Stomach (tissue), 4 donors: ENCODE results near the gene FANCC.

Experiments
- POLR2A ChIP-seq, 4 donors: fragments of 450-650 bp; IDR thresholded peaks; one replicate each; pipeline ENCODE4 v1.6.1; 2016; ENCODE audit warnings: antibody characterized with exemption in 4 of 4, control low read depth in 2 of 4, mild to moderate bottlenecking in 1 of 4, moderate library complexity in 1 of 4
- TF ChIP-seq, protein P1 (sequence below), 7 experiments: fragments of 450-650 bp in 4 of 7; fragments of 200-600 bp in 3 of 7; sonication (generic) in 3 of 7; IDR thresholded peaks; one replicate each; pipeline ENCODE4 v1.5.1; 2016 to 2019; ENCODE audit warnings: antibody characterized with exemption in 7 of 7, control low read depth in 2 of 7, mild to moderate bottlenecking in 1 of 7

DNA sequence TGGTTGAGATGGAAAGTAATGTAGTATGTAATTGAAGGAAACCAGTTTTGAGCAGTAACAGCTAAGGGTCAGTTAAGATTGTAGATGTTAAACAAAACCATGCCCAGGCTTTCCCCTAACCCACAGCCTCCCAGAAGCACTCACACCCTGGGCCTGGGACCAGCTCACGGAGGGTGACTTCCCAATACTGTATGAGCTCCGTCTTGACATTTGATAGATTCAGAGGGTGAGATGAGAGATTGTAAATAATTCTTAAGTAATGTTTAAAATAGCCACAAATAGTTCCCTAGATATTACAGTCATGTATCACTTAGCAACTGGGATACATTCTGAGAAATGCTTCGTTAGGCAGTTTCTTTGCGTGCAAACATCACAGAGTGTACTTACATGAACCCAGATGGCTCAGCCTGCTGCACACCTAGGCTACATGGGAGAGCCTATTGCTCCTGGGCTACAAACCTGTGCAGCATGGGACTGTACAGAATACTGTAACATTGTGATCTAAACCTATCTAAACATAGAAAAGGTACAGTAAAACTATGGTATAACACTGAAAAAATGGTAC, 140.7 kb downstream of the FANCC start:
- TF ChIP-seq, protein P1, sequence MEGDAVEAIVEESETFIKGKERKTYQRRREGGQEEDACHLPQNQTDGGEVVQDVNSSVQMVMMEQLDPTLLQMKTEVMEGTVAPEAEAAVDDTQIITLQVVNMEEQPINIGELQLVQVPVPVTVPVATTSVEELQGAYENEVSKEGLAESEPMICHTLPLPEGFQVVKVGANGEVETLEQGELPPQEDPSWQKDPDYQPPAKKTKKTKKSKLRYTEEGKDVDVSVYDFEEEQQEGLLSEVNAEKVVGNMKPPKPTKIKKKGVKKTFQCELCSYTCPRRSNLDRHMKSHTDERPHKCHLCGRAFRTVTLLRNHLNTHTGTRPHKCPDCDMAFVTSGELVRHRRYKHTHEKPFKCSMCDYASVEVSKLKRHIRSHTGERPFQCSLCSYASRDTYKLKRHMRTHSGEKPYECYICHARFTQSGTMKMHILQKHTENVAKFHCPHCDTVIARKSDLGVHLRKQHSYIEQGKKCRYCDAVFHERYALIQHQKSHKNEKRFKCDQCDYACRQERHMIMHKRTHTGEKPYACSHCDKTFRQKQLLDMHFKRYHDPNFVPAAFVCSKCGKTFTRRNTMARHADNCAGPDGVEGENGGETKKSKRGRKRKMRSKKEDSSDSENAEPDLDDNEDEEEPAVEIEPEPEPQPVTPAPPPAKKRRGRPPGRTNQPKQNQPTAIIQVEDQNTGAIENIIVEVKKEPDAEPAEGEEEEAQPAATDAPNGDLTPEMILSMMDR (IDR thresholded peaks at IDR 0.05): no peak
- TF ChIP-seq POLR2A (IDR thresholded peaks at IDR 0.05): no peak
